ENCODE data around the gene RER1. TPM values are rescaled to one million over a fixed set of nuclear protein-coding genes. Genes with fewer than 3 reads are reported as not detected.

The RER1 gene
- total RNA-seq, 1 experiment from 2014 or later, result 155 TPM

GRCh38 chr1:2352897-2353550 lies 38.6 kb upstream of the RER1 start:
- Histone ChIP-seq H3K79me2 (ENCODE audit: insufficient read depth, low read length) (no peaks in the 10 kb centered on the region), H3K36me3 (ENCODE audit: control insufficient read depth in 1 of 2, insufficient read depth in 2 of 2, low read length in 2 of 2) (no peaks in the 10 kb centered on the region), H3K9me3 (ENCODE audit: control insufficient read depth in 1 of 2, insufficient read depth in 1 of 2, low read depth in 1 of 2, low read length in 2 of 2) (no peaks in the 10 kb centered on the region), H3K4me2 (ENCODE audit: low read length) (no peak overlapping the region), H3K9ac (ENCODE audit: low read length) (no peak overlapping the region), H3K27me3 (ENCODE audit: insufficient read depth, low read length) (no peaks in the 10 kb centered on the region), H3K4me3 (replicated peaks in 1 of 2; ENCODE audit: low read depth in 1 of 2, low read length in 2 of 2) (no peak overlapping the region), H3K9me2 (ENCODE audit: insufficient read depth) (no peaks in the 10 kb centered on the region), H3K27ac (ENCODE audit: low read depth, low read length) (no peak overlapping the region), H2AFZ (ENCODE audit: low read depth, low read length, poor library complexity, severe bottlenecking) (no peak overlapping the region), H4K20me1 (ENCODE audit: insufficient read depth) (no peaks in the 10 kb centered on the region), H3K4me1 (ENCODE audit: control insufficient read depth in 1 of 2, insufficient read depth in 2 of 2, low read length in 2 of 2) (no peaks in the 10 kb centered on the region)
- TF ChIP-seq CEBPB (IDR thresholded peaks at IDR 0.05; ENCODE audit: low read depth), result no peak
- TF ChIP-seq ELF1 (IDR thresholded peaks at IDR 0.05; ENCODE audit: borderline replicate concordance, low read depth), result no peak
- no peak for TF ChIP-seq EZH2 (IDR thresholded peaks at IDR 0.05)
- no peak for TF ChIP-seq RAD21 (IDR thresholded peaks at IDR 0.05; ENCODE audit: low read depth)
- no peak for TF ChIP-seq POLR2AphosphoS5 (IDR thresholded peaks at IDR 0.05; ENCODE audit: low read depth, low read length)
- TF ChIP-seq SRF (IDR thresholded peaks at IDR 0.05; ENCODE audit: low read depth), result no peak
- no peak for TF ChIP-seq SP1 (IDR thresholded peaks at IDR 0.05; ENCODE audit: low read depth)
- no peak for TF ChIP-seq TCF7L2 (IDR thresholded peaks at IDR 0.05; ENCODE audit: borderline replicate concordance, extremely low read depth, insufficient read depth, insufficient read length)
- TF ChIP-seq CBX3 (IDR thresholded peaks at IDR 0.05; ENCODE audit: low read depth), result no peak
- TF ChIP-seq CTCF (IDR thresholded peaks at IDR 0.05 in 2 of 3, conservative IDR thresholded peaks at IDR 0.05 in 1 of 3; ENCODE audit: borderline replicate concordance in 1 of 3, insufficient read depth in 1 of 3, low read depth in 2 of 3, low read length in 2 of 3), result no peak
- ATAC-seq (no peak), DNase-seq (ENCODE audit: low read depth, low spot score) (no peak)
- RAD21 ChIA-PET (ENCODE audit: low non-redundant PET in 1 of 2, low total read pairs in 2 of 2, uncharacterized antibody in 2 of 2, unreplicated experiment in 2 of 2), result no interaction called here
- intact Hi-C loops (cut with micrococcal nuclease), result no loop called here
- BruUV-seq (replicated peaks), result no TSS peak
- POLR2A ChIA-PET, result no interaction called here
- CTCF ChIA-PET, result no interaction called here
